Upper lobe of left lung (tissue), 6 donors: ENCODE measurements around the gene AKAP10. TPM values are rescaled to one million over a fixed set of nuclear protein-coding genes. Genes with fewer than 3 reads are reported as not detected.
A peak's percentile ranks its signal among the peaks of the same experiment; 100 is the strongest.

ENCODE experiments used
- ATAC-seq, 2 donors: fragments of 200-7000 bp; cut with Tn5 transposase; one replicate each; pipeline ENCODE4 v1.9.1; 2022; ENCODE audit warnings: mild to moderate bottlenecking in 2 of 2, moderate library complexity in 2 of 2; ENCODE audit not compliant: low FRiP score in 2 of 2
- DNase-seq, 2 donors: peaks; one replicate each; pipeline ENCODE4 v3.0.0-alpha.2; 2019 to 2020
- H3K27ac ChIP-seq, 4 donors: fragments of 200-600 bp; sonication (generic); one replicate each; pipeline ENCODE4 v1.5.1; 2016 to 2019
- H3K27me3 ChIP-seq, 4 donors: fragments of 200-600 bp; sonication (generic); one replicate each; pipeline ENCODE4 v1.5.1; 2017 to 2019
- H3K36me3 ChIP-seq, 4 donors: fragments of 200-600 bp; sonication (generic); one replicate each; pipeline ENCODE4 v1.5.1; 2016 to 2019
- H3K4me1 ChIP-seq, 4 donors: fragments of 200-600 bp; sonication (generic); one replicate each; pipeline ENCODE4 v1.5.1; 2018 to 2019
- H3K4me3 ChIP-seq, 4 donors: fragments of 200-600 bp; sonication (generic); one replicate each; pipeline ENCODE4 v1.5.1; 2017 to 2019; ENCODE audit warnings: mild to moderate bottlenecking in 2 of 4, moderate library complexity in 1 of 4
- H3K9me3 ChIP-seq, 4 donors: fragments of 200-600 bp; sonication (generic); one replicate each; pipeline ENCODE4 v1.5.1; 2018 to 2019
- CTCF ChIP-seq, 6 experiments: fragments of 450-650 bp in 4 of 6; fragments of 200-600 bp in 2 of 6; sonication (generic) in 2 of 6; IDR thresholded peaks; one replicate each; pipeline ENCODE4 v1.5.1; 2016 to 2019; ENCODE audit warnings: antibody characterized with exemption in 6 of 6
- EP300 ChIP-seq, 4 donors: sonication (generic); formaldehyde crosslinking; IDR thresholded peaks; one replicate each; pipeline ENCODE4 v1.5.1; 2017; ENCODE audit warnings: antibody characterized with exemption in 4 of 4, control low read depth in 2 of 4
- POLR2A ChIP-seq, 4 donors: fragments of 450-650 bp; IDR thresholded peaks; one replicate each; pipeline ENCODE4 v1.5.1; 2016 to 2017; ENCODE audit warnings: antibody characterized with exemption in 4 of 4, mild to moderate bottlenecking in 2 of 4
- POLR2AphosphoS5 ChIP-seq, 2 donors: sonication (generic); formaldehyde crosslinking; IDR thresholded peaks; one replicate each; pipeline ENCODE4 v1.5.1; 2017; ENCODE audit warnings: antibody characterized with exemption in 2 of 2
- WGBS, 2 donors: methylation state at CpG; one replicate each; pipeline ENCODE4 v1.1.5; 2017 to 2018; 5-methylcytosine and 5-hydroxymethylcytosine counted together
- total RNA-seq, 6 donors: library from RNA; depleted of rRNA in 4 of 6; stranded (reverse); fragments of >200 nt in 4 of 6; gene quantifications; one replicate each; pipeline versions ENCODE4 v1.1.0 to v1.2.1, GENCODE V29; 2016 to 2021
- donor health status: DM: no; HTN: no; CAD: no; lungs with moderate emphysema.
- donor health status: DM: no; HTN: yes; CAD: no; lungs with severe emphysema.

AKAP10 gene
- total RNA-seq, 6 donors from 2014 or later = 13.4 to 40.3 (median 30.6) TPM

DNA sequence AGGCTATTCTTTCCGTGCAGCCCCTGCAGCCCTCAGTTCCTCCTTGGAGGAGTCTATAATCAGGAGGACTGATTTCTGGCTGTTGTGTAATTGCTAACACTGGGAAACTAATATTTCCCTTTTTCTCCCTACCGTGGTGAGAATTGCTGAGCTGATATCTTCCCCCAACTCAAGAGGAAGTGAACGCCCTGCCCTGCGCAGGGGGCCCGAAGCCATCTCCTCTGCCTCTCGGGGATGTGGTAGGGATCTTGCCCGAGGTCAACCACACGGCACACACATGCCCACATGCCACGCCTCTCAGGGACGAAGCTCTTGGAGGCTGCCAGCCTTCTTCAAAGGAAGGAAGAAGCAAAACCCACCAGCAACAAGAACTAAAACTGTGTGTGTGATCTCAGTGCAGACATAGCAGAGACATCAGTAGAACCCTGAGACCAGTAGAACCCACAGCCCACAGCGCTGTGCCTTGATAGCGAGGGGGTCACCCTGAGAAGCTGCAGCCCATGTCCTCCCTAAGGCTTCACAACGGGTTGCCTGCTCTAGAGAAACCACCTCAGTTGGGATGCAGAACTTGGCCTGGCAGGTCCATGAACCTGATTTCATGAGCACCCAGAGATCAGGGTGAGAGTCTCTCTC is 101.0 kb downstream of the AKAP10 start:
- Histone ChIP-seq H3K27ac (peak overlapping the region in 1 of 4 donors; percentile 27), H3K9me3 (no peaks in the 10 kb centered on the region), H3K4me1 (peaks cover 0 to 5% (median 0%) of the 10 kb centered on the region in 4 donors), H3K27me3 (no peaks in the 10 kb centered on the region), H3K4me3 (no peak overlapping the region), H3K36me3 (no peaks in the 10 kb centered on the region)
- 47% methylated on average over 7 to 11 of the region's 13 CpGs for WGBS, 2 donors
- TF ChIP-seq CTCF (IDR thresholded peaks at IDR 0.05) = no peak
- TF ChIP-seq EP300 (IDR thresholded peaks at IDR 0.05) = no peak
- no peak for TF ChIP-seq POLR2A (IDR thresholded peaks at IDR 0.05)
- no peak for TF ChIP-seq POLR2AphosphoS5 (IDR thresholded peaks at IDR 0.05)
- ATAC-seq (peak; percentile 80 to 91), DNase-seq (peak; percentile 45 to 70)

- 89 to 92% methylated on average over 9 to 10 of the region's 10 CpGs for WGBS, 2 donors
- Histone ChIP-seq H3K4me3 (no peak overlapping the region), H3K27me3 (no peaks in the 10 kb centered on the region), H3K4me1 (peaks cover 0 to 5% (median 0%) of the 10 kb centered on the region in 4 donors), H3K9me3 (no peaks in the 10 kb centered on the region), H3K36me3 (no peaks in the 10 kb centered on the region), H3K27ac (no peak overlapping the region)
- TF ChIP-seq EP300 (IDR thresholded peaks at IDR 0.05) = no peak
- no peak for TF ChIP-seq CTCF (IDR thresholded peaks at IDR 0.05)
- no peak for TF ChIP-seq POLR2A (IDR thresholded peaks at IDR 0.05)
- no peak for TF ChIP-seq POLR2AphosphoS5 (IDR thresholded peaks at IDR 0.05)
- DNase-seq (no peak), ATAC-seq (no peak)
These were observed 103.4 kb downstream of the AKAP10 start for GRCh38 chr17:19874256-19874655.

GRCh38 chr17:19873346-19873745 is 104.3 kb downstream of the AKAP10 start:
- TF ChIP-seq POLR2A (IDR thresholded peaks at IDR 0.05) (no peak), CTCF (IDR thresholded peaks at IDR 0.05) (no peak), POLR2AphosphoS5 (IDR thresholded peaks at IDR 0.05) (no peak), EP300 (IDR thresholded peaks at IDR 0.05) (no peak)
- H3K4me3 ChIP-seq = no peak overlapping the region
- H3K4me1 ChIP-seq = peaks cover 0 to 5% (median 0%) of the 10 kb centered on the region in 4 donors
- 71 to 85% methylated on average over 2 to 3 of the region's 3 CpGs for WGBS, 2 donors
- no peak overlapping the region for H3K27ac ChIP-seq
- DNase-seq (no peak), ATAC-seq (no peak)
- H3K36me3 ChIP-seq = no peaks in the 10 kb centered on the region
- H3K9me3 ChIP-seq = no peaks in the 10 kb centered on the region
- H3K27me3 ChIP-seq = no peaks in the 10 kb centered on the region

DNA sequence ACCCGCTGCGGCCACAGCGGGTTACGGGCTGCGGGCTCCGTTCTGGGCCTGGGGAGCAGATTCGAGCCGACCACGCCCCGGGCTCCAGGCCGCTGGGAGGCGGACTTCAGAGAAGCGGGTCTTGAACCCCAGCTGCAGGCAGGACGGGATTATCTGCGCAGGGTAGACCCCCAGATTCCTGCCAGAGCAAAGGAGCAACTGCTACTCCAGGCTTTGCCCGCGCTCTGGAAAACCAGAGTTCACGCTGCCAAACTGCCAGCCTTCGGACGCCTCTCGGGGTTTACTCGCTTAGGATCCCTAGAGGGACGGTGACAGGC is 109.6 kb downstream of the AKAP10 start:
- H3K4me1 ChIP-seq = peaks cover 0 to 16% (median 5%) of the 10 kb centered on the region in 4 donors
- no peaks in the 10 kb centered on the region for H3K9me3 ChIP-seq
- TF ChIP-seq POLR2A (IDR thresholded peaks at IDR 0.05) (peak in 1 of 4 donors; percentile 4), POLR2AphosphoS5 (IDR thresholded peaks at IDR 0.05) (no peak), CTCF (IDR thresholded peaks at IDR 0.05) (no peak), EP300 (IDR thresholded peaks at IDR 0.05) (no peak)
- peak overlapping the region; percentile 67 to 91 (median 73) for H3K4me3 ChIP-seq
- H3K27ac ChIP-seq = peak overlapping the region; percentile 81 to 91 (median 86)
- peaks cover 0 to 2% (median 0%) of the 10 kb centered on the region in 4 donors for H3K36me3 ChIP-seq
- ATAC-seq (no peak), DNase-seq (no peak)
- no peaks in the 10 kb centered on the region for H3K27me3 ChIP-seq
- WGBS, 2 donors = 37 to 97% methylated on average over 6 to 21 of the region's 23 CpGs
